ENCODE results near the gene RPS21. TPM values are rescaled to one million over a fixed set of nuclear protein-coding genes. Genes with fewer than 3 reads are reported as not detected.

Gene RPS21
- total and polyA plus RNA-seq, 9 of the 15 experiments (the other 6 are each of a cell fraction or from before 2014, with no cell fraction given) = 1,380 to 5,647 (median 3,091) TPM

GRCh38 chr20:62412194-62413024, 25.5 kb downstream of the RPS21 start:
- Histone ChIP-seq H3K4me1 (replicated peaks in 1 of 2; ENCODE audit: control insufficient read depth in 2 of 2, insufficient read depth in 2 of 2, low read length in 2 of 2) (peaks cover 14 to 90% of the 10 kb centered on the region in 2 experiments), H3K27ac (ENCODE audit: extremely low read depth, low read depth, low read length) (no peak overlapping the region), H3K9ac (ENCODE audit: insufficient read depth in 1 of 2, low read depth in 2 of 2, low read length in 2 of 2) (0 out of 4 replicates have a peak overlapping the region, but pooled peaks of 1 of the 2 experiments have one; percentile 0), H3K4me2 (ENCODE audit: insufficient read depth, low read length) (no peak overlapping the region), H3K79me2 (ENCODE audit: control insufficient read depth, insufficient read depth, low read length) (no peaks in the 10 kb centered on the region), H2AFZ (ENCODE audit: low read depth, low read length) (no peak overlapping the region), H4K20me1 (replicated peaks; ENCODE audit: control insufficient read depth, insufficient read depth, low read length) (0 out of 2 replicates have a peak, but pooled peaks cover 6% of the 10 kb centered on the region), H3K9me3 (replicated peaks; ENCODE audit: control insufficient read depth, insufficient read depth, low read depth, low read length) (no peaks in the 10 kb centered on the region), H3K9me1 (ENCODE audit: control insufficient read depth, insufficient read depth, low read length) (peaks cover 7% of the 10 kb centered on the region), H3K4me3 (no peak overlapping the region), H3K27me3 (ENCODE audit: control insufficient read depth in 2 of 2, insufficient read depth in 2 of 2, low read length in 2 of 2) (peaks cover 10 to 26% of the 10 kb centered on the region in 2 experiments; a peak in 4 of 5 replicates), H3K36me3 (ENCODE audit: control insufficient read depth, insufficient read depth, low read length) (no peaks in the 10 kb centered on the region)
- ChIA-PET POLR2A (interaction anchor here (0.6 to 2.0 kb wide), 4 partner anchors 22 to 387 kb away, joined by 3 to 5 read pairs (median 4); no protein-coding TSS in a partner anchor), CTCF (ENCODE audit: low intra/inter-chr PET ratio) (interaction anchor here (1.3 kb wide), 1 partner anchor 84 kb away, joined by 4 read pairs; no protein-coding TSS in a partner anchor)
- peak; percentile 63 for ATAC-seq
- peak; percentile 48 to 70 (median 60) for DNase-seq (ENCODE audit: extremely low read depth in 1 of 4, low spot score in 3 of 4)
- FAIRE-seq = no peak
- BruUV-seq (replicated peaks) = no TSS peak
- WGBS (ENCODE audit: insufficient coverage, low coverage, missing lambda C conversion rate) = 20% methylated on average over 18 of the region's 22 CpGs
- intact Hi-C loops (cut with micrococcal nuclease) = no loop called here
- in situ Hi-C loops (cut with MboI) = loop anchor here (10.0 kb wide), 1 partner anchor 202 kb away; no protein-coding TSS in a partner anchor
- TF ChIP-seq RBBP5 (IDR thresholded peaks at IDR 0.05; ENCODE audit: borderline replicate concordance, insufficient read depth, low read length, poor library complexity, severe bottlenecking) = no peak
- peak; percentile 79 for TF ChIP-seq ZBTB33 (CRISPR knock-in tag; IDR thresholded peaks at IDR 0.05)
- 0 out of 2 replicates have a peak, but pooled peaks have one; percentile 26 for TF ChIP-seq CBFB (CRISPR knock-in tag; IDR thresholded peaks at IDR 0.05)
- no peak for TF ChIP-seq KHSRP (IDR thresholded peaks at IDR 0.05)
- TF ChIP-seq, protein P1, sequence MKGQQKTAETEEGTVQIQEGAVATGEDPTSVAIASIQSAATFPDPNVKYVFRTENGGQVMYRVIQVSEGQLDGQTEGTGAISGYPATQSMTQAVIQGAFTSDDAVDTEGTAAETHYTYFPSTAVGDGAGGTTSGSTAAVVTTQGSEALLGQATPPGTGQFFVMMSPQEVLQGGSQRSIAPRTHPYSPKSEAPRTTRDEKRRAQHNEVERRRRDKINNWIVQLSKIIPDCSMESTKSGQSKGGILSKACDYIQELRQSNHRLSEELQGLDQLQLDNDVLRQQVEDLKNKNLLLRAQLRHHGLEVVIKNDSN (CRISPR knock-in tag; IDR thresholded peaks at IDR 0.05) = peak; percentile 70
